ENCODE measurements around the gene GALNT12. TPM values are rescaled to one million over a fixed set of nuclear protein-coding genes. Genes with fewer than 3 reads are reported as not detected.
A peak's percentile ranks its signal among the peaks of the same experiment; 100 is the strongest.

Gene GALNT12
- total RNA-seq, 1 experiment from 2014 or later, result 14.8 TPM

DNA sequence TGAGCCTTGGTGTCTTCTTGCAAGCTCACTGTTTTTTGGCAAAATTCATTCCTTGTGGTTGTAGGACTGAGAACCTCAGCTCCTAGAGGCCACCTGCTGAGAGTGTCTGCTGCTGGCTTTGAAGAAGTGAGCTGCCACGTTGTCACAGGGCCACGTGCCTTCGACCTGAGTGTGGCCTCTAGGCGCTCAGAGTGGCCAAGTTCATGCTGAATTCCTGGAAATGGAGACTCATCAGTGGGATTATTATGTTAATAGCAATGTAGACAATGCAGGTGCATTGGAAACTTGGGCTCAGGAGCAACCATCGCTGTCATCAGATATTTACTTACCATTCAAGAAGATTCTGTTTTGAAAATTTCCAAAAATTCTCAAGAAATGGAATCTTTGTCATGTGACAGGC is 52.5 kb downstream of the GALNT12 start:
- Histone ChIP-seq H3K9ac (ENCODE audit: low read length) (no peak overlapping the region), H3K27ac (ENCODE audit: low read length) (no peak overlapping the region), H2AFZ (ENCODE audit: low read length) (no peak overlapping the region), H3K27me3 (ENCODE audit: low read length) (no peaks in the 10 kb centered on the region), H3K4me1 (ENCODE audit: insufficient read depth, low read length) (peaks cover 20% of the 10 kb centered on the region), H3K4me3 (ENCODE audit: low read length) (no peak overlapping the region), H3K4me2 (ENCODE audit: low read length) (no peak overlapping the region), H3F3A (ENCODE audit: low read length, unreplicated experiment) (no peaks in the 10 kb centered on the region), H4K20me1 (ENCODE audit: low read length) (no peaks in the 10 kb centered on the region), H3K9me3 (ENCODE audit: low read length) (no peaks in the 10 kb centered on the region), H3K79me2 (ENCODE audit: low read length) (no peaks in the 10 kb centered on the region), H3K9me2 (replicated peaks; ENCODE audit: low read length) (no peaks in the 10 kb centered on the region), H3K36me3 (ENCODE audit: low read depth, low read length) (no peaks in the 10 kb centered on the region)
- DNase-seq (no peak), ATAC-seq (no peak)
- ChIA-PET CTCF (no interaction called here), POLR2A (ENCODE audit: unreplicated experiment) (no interaction called here)
- BruUV-seq (replicated peaks), result no TSS peak
- intact Hi-C loops (cut with micrococcal nuclease), result loop anchor here (1.0 kb wide), 1 partner anchor 139 kb away; no protein-coding TSS in a partner anchor
- TF ChIP-seq, protein P1, sequence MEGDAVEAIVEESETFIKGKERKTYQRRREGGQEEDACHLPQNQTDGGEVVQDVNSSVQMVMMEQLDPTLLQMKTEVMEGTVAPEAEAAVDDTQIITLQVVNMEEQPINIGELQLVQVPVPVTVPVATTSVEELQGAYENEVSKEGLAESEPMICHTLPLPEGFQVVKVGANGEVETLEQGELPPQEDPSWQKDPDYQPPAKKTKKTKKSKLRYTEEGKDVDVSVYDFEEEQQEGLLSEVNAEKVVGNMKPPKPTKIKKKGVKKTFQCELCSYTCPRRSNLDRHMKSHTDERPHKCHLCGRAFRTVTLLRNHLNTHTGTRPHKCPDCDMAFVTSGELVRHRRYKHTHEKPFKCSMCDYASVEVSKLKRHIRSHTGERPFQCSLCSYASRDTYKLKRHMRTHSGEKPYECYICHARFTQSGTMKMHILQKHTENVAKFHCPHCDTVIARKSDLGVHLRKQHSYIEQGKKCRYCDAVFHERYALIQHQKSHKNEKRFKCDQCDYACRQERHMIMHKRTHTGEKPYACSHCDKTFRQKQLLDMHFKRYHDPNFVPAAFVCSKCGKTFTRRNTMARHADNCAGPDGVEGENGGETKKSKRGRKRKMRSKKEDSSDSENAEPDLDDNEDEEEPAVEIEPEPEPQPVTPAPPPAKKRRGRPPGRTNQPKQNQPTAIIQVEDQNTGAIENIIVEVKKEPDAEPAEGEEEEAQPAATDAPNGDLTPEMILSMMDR (conservative IDR thresholded peaks at IDR 0.05; ENCODE audit: low read depth, low read length), result no peak
- TF ChIP-seq EZH2phosphoT487 (IDR thresholded peaks at IDR 0.05; ENCODE audit: borderline replicate concordance, low read length), result no peak
- TF ChIP-seq EZH2 (IDR thresholded peaks at IDR 0.05; ENCODE audit: low read length, unreplicated experiment), result no peak

DNA sequence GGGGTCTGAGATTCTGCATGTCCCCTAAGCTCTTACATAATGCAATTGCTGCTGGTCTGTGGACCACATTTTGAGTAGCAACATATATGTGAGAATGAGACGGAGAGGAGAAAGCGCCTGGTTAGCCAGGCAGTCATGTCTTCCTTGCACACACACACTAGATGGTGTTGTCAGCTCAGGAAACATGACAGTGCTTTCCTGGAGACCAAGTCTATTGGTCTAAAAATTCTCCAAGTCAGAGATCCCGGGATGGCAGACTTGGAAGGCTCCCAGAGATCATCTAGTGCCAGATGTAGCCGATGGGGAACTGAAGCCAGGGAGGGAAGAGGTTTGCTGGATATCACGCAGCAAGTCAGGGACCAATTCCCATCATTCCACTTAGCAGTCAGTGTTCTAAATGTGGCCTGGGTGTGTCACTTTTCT is 53.4 kb downstream of the GALNT12 start:
- Histone ChIP-seq H2AFZ (ENCODE audit: low read length) (no peak overlapping the region), H3K9me2 (replicated peaks; ENCODE audit: low read length) (no peaks in the 10 kb centered on the region), H3K9me3 (ENCODE audit: low read length) (no peaks in the 10 kb centered on the region), H3K27me3 (ENCODE audit: low read length) (no peaks in the 10 kb centered on the region), H3F3A (ENCODE audit: low read length, unreplicated experiment) (no peaks in the 10 kb centered on the region), H3K27ac (ENCODE audit: low read length) (peak overlapping the region; percentile 97), H3K79me2 (ENCODE audit: low read length) (no peaks in the 10 kb centered on the region), H3K4me2 (ENCODE audit: low read length) (no peak overlapping the region), H3K9ac (ENCODE audit: low read length) (no peak overlapping the region), H3K36me3 (ENCODE audit: low read depth, low read length) (no peaks in the 10 kb centered on the region), H3K4me1 (ENCODE audit: insufficient read depth, low read length) (peaks cover 25% of the 10 kb centered on the region), H4K20me1 (ENCODE audit: low read length) (no peaks in the 10 kb centered on the region), H3K4me3 (ENCODE audit: low read length) (no peak overlapping the region)
- ChIA-PET CTCF (interaction anchor here (1.6 to 1.7 kb wide), 2 partner anchors 13 to 138 kb away, joined by 7 to 11 read pairs; no protein-coding TSS in a partner anchor), POLR2A (ENCODE audit: unreplicated experiment) (no interaction called here)
- DNase-seq (peak; percentile 70), ATAC-seq (peak; percentile 54)
- intact Hi-C loops (cut with micrococcal nuclease), result loop anchor here (1.0 kb wide), 1 partner anchor 138 kb away; no protein-coding TSS in a partner anchor
- TF ChIP-seq, protein P1 (conservative IDR thresholded peaks at IDR 0.05; ENCODE audit: low read depth, low read length), result peak; percentile 57
- no peak for TF ChIP-seq EZH2phosphoT487 (IDR thresholded peaks at IDR 0.05; ENCODE audit: borderline replicate concordance, low read length)
- no peak for TF ChIP-seq EZH2 (IDR thresholded peaks at IDR 0.05; ENCODE audit: low read length, unreplicated experiment)
- no TSS peak for BruUV-seq (replicated peaks)

DNA sequence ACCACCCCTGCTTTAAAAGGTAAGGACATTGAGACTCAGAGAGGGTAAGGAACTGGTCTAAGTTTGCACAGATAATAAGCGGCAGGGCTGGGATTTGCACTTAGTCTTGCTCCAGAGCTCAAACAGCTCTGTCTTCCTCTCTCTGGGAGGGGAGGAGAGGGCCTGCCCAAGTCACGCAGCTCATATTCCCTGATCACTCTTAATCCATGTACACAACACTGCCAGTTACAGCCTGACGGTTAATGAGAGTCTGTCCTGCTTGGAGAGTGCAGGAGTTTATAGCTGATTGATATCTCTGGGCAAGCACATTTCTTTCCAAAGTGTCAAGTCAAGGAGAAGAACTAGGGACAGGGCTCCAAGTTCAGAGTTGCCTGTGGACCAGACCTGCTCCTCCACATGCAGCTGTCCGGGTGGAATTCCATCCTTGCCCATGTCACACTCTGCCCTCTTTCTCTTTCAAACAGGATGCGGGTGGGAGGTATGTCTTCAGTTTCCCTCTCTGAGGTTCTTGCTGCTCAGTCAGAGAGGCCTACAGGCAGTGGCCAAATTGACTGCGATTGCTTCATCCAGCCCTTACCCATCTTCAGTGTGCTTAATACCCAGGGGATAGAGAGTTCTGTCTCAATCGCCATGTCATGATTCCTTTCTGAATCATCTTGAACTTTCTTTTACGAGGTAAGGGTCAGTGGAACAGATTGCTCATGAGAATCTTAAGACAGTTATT is 54.5 kb downstream of the GALNT12 start:
- no TSS peak for BruUV-seq (replicated peaks)
- no peaks in the 10 kb centered on the region for H3K27me3 ChIP-seq (ENCODE audit: low read length)
- peaks cover 34% of the 10 kb centered on the region for H3K4me1 ChIP-seq (ENCODE audit: insufficient read depth, low read length)
- no peak overlapping the region for H3K4me3 ChIP-seq (ENCODE audit: low read length)
- ChIA-PET CTCF (interaction anchor here (0.5 to 1.7 kb wide), 4 partner anchors 14 to 137 kb away, joined by 3 to 11 read pairs (median 6); no protein-coding TSS in a partner anchor), POLR2A (ENCODE audit: unreplicated experiment) (no interaction called here)
- peak overlapping the region; percentile 56 for H3K9ac ChIP-seq (ENCODE audit: low read length)
- peak overlapping the region; percentile 97 for H3K27ac ChIP-seq (ENCODE audit: low read length)
- ATAC-seq (peak; percentile 76), DNase-seq (peak; percentile 93)
- no peaks in the 10 kb centered on the region for H3F3A ChIP-seq (ENCODE audit: low read length, unreplicated experiment)
- peak overlapping the region; percentile 63 for H3K4me2 ChIP-seq (ENCODE audit: low read length)
- H3K9me2 ChIP-seq (replicated peaks; ENCODE audit: low read length), result no peaks in the 10 kb centered on the region
- no peaks in the 10 kb centered on the region for H3K79me2 ChIP-seq (ENCODE audit: low read length)
- intact Hi-C loops (cut with micrococcal nuclease), result loop anchor here (1.0 kb wide), 2 partner anchors 113 to 280 kb away; no protein-coding TSS in a partner anchor
- no peaks in the 10 kb centered on the region for H3K9me3 ChIP-seq (ENCODE audit: low read length)
- H2AFZ ChIP-seq (ENCODE audit: low read length), result no peak overlapping the region
- H4K20me1 ChIP-seq (ENCODE audit: low read length), result no peaks in the 10 kb centered on the region
- H3K36me3 ChIP-seq (ENCODE audit: low read depth, low read length), result no peaks in the 10 kb centered on the region
- TF ChIP-seq, protein P1 (conservative IDR thresholded peaks at IDR 0.05; ENCODE audit: low read depth, low read length), result no peak
- TF ChIP-seq EZH2phosphoT487 (IDR thresholded peaks at IDR 0.05; ENCODE audit: borderline replicate concordance, low read length) (no peak), EZH2 (IDR thresholded peaks at IDR 0.05; ENCODE audit: low read length, unreplicated experiment) (no peak)
